ENCODE results near the gene UBAP1L.

GRCh38 chr15:65095747-65096104 is 19.3 kb downstream of the UBAP1L start:
- TF ChIP-seq CTCF (IDR thresholded peaks at IDR 0.05) (no peak), POLR2A (IDR thresholded peaks at IDR 0.05) (no peak)

All from prostate gland (tissue), 2 donors.